Activated CD4-positive, CD25-positive, alpha-beta regulatory T cell (primary cell): ENCODE results near the gene TEX264.
"Not testable (repeated sequence)": the region's sequence is repeated elsewhere in the genome, so short reads cannot be mapped to it uniquely, and the experiment has no call there.

Experiments used
- DNase-seq, 4 experiments: peaks; one replicate each; lab custom pipeline; 2025; lab: John Stamatoyannopoulos, UW

The TEX264 gene

DNA sequence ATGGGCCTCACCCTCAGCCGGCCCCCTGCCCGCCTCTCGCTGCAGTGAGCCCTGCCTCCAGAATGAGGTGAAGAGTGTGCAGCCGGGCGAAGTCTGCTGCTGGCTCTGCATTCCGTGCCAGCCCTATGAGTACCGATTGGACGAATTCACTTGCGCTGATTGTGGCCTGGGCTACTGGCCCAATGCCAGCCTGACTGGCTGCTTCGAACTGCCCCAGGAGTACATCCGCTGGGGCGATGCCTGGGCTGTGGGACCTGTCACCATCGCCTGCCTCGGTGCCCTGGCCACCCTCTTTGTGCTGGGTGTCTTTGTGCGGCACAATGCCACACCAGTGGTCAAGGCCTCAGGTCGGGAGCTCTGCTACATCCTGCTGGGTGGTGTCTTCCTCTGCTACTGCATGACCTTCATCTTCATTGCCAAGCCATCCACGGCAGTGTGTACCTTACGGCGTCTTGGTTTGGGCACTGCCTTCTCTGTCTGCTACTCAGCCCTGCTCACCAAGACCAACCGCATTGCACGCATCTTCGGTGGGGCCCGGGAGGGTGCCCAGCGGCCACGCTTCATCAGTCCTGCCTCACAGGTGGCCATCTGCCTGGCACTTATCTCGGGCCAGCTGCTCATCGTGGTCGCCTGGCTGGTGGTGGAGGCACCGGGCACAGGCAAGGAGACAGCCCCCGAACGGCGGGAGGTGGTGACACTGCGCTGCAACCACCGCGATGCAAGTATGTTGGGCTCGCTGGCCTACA lies 44.4 kb downstream of the TEX264 start:
- DNase-seq, result no peak

DNA sequence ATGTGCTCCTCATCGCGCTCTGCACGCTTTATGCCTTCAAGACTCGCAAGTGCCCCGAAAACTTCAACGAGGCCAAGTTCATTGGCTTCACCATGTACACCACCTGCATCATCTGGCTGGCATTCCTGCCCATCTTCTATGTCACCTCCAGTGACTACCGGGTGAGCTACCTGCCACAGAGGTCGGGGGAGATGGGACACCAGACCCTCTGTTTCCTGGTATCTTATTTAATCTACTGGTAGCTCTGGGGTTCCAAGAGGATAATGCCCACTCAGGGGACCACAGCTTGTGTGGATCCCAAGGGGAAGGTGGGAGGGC lies 44.9 kb downstream of the TEX264 start:
- DNase-seq, result no peak

DNA sequence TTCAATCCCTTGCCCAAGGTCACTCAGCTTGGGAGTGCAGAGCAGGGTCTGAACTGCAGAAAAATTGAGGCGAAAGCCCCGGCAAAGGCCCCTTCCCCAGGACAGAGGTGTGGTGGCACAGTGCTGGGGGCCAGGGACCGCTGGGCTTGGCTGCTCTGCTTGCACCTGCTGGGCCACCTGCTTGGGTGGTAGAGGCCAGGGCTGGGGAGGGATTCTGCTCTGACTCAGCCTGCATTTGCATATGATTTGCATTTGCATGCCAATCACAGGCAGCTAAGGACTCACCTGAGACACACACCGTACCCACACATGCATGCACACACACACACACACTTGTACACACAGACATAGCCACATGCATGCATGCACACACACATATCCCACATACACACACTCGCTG lies 45.8 kb downstream of the TEX264 start:
- no peak for DNase-seq

DNA sequence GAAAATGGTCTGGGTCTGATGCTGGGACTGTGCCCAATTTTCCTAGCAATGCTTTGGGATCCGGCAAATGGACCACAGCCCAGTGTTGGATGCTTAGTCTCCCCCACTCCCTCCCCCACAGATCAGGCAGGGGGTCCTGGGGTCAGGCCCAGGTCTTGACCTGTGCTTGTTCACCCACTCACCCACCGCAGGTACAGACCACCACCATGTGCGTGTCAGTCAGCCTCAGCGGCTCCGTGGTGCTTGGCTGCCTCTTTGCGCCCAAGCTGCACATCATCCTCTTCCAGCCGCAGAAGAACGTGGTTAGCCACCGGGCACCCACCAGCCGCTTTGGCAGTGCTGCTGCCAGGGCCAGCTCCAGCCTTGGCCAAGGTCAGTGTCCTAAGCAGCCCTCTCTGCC lies 46.4 kb downstream of the TEX264 start:
- no peak for DNase-seq

DNA sequence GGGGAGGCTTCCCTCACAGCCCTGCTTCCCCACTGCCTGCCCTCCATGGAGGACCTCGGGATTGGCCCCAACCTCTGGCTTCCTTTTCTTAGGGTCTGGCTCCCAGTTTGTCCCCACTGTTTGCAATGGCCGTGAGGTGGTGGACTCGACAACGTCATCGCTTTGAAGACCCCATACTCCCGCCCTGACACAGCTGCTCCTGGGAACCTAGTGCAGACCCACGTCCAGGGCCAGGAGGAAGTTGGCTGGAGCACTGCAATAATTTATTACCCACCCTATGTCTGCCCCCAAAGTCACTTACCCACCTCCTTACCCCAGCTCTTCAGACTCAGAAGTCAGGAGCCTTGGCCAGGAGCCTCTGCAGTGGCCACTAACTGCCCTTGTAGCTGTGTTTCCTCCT lies 46.9 kb downstream of the TEX264 start:
- DNase-seq, result no peak

DNA sequence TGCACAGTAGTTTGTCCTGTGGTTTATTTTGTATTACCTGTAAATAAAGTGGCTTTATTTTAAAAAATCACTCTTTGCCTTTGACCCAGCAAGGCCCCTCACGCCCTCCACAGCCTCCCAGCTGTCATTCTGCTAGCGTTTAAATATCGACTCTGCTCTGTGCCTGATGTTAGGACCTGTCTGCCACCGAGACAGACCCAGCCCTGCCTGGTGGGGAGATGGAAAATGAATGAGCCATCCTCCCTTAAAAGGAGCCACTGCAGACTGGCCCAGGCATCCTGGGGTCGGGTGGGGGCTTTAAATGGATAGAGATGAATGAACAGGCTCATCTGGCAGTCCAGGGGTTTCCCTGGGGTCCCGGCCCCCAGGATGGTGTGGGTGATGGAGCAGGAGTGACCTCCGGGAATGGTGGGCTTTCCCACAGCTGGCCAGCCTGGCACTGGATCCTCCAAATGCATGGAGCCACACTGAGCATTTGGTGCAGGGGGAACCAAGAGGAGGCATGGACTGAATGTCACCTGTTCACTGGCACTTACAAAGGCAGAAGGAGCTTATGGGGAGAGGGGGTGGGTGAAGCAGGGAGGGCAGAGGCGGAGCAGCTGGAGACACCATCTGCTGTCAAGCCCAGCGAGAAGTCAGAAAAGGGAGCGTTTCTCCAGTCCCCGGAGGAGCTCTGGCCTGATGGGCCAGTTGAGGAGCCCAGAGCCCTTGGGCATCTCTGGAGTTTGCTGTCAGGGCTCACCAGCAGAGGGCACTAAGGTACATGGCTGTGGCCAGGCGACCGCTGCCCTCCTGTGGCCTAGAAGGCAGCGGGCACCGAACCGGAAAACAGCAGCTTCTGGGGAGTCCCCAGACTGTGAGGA lies 47.7 kb downstream of the TEX264 start:
- peak in 1 of 4 experiments; percentile 15 for DNase-seq

DNA sequence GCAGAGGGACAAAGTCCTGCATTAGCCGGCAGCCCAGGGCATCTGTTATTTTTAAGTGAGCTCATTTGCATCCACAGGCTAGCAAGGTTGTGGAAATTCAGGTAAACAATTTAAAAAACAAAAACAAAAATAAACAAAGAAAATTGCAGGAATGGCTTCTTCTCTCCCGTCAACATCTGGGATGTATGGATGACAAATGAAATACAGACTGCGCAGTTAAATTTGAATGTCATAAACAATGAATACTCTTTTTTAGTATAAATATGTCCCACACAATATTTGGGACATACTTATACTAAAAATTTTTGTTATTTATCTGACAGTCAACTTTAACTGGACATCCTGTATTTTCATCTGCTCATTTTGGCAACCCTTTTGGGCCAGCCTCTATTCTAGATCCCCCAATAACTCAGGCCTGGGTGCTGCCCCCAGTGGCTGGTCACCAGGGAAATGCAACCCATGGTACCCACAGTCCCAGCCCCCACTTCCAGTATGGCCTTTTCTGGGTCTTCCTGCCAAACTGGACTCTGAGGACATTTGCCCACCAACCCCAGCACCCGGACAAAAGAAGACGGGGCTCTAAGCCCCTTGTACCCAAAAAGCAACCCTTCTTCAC lies 48.5 kb downstream of the TEX264 start:
- DNase-seq, result no peak

DNA sequence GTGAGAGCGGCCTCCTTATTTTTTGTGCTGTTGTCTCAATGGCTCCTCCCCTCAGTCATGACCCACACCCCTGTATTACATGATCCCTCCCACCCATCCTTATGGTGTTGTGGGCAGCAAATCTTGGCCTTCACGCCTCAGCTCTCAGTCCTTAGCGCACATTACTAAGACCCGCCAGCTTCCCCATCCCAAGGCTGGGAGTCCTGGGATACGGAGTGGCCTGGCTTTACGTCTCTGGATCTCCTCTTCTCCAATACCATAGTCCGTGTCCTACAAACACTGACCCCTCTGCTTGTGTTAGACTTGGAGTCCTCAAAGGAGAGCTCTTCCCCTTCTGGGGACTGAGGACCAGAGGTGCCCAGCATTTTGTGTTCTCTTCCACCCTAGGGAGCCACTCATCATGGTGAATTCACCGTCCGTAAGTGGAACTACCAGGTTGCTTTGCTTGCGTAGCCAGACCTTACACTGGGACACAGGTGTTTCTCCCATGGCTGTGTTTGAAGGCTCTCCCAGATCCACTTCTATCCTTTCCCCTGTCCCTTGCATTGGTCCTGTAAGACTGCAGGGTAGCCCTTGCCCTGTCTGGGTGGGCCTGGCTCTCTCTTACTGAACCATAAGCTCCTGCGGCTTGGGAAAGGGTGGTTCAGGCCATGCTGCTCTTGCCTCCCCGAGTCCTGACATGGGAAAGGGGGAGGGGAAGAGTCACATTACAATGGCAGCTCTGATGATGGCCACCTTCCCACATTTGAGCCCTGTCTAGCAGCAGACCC lies 49.4 kb downstream of the TEX264 start:
- DNase-seq, result no peak

DNA sequence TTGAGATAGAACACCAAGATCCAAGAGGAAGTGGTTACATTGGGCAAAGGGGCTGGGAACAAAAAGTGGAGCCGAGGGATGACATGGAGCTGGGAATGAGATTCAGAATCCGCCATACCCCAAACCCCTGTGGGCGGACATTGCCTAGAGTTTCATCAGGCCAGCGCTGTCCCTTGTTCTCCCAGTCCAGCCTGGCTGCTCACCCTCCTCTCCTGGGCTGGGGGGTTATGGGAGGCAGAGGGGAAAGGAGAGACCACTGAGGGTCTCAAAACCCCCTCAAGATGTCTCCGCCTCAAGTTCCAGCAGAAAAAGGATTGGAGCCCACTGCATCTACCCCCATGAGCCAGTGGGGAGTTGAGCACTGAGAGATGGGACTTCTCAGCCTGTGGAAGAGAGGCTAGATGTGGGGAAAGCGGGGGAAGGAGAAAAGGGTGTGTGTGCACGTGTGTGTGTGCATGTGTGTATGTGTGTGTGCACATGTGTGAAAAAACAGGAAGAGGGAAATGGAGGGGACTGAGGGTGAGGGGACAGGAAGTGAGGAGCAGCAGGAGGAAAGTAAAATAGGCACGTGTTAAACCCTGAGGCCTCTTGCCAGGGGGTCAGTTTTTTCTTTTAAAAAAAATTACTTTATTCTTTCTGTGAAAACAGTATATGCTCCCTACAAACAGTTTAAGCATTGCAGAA lies 50.2 kb downstream of the TEX264 start:
- DNase-seq, result no peak

DNA sequence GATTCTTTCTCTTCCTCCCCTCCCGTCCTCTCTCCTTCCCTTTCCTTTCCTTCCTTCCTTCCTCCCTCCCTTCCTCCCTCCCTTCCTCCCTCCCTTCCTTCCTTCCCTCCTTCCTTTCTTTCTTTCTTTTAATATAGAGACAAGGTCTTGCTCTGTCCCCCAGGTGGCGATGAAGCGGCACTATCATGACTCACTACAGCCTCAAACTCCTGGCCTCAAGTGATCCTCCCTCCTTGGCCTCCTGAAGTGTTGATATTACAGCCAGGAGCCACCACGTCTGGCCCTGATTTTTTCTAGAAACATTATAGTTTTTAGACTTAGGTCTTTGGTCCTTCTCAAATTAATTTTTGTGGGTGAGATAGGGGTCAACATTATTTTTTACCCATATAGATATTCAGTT lies 51.3 kb downstream of the TEX264 start:
- no peak for DNase-seq

DNA sequence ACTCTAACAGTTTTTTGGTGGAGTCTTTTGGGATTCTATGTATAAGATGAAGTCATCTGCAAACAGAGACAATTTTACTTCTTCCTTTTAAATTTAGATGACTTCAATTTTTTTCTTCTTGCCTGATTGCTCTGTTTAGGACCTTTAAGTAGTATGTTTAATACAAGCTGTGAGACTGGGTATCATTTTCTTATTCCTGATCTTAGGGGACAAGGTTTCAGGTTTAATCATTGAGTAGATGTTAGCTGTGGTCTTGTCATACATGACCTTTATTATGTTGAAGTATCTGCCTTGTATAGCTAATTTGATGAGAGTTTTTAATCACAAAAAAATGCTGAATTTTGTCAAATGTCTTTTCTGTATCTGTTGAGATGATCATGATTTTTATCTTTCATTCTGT lies 56.4 kb downstream of the TEX264 start:
- DNase-seq, result no peak

DNA sequence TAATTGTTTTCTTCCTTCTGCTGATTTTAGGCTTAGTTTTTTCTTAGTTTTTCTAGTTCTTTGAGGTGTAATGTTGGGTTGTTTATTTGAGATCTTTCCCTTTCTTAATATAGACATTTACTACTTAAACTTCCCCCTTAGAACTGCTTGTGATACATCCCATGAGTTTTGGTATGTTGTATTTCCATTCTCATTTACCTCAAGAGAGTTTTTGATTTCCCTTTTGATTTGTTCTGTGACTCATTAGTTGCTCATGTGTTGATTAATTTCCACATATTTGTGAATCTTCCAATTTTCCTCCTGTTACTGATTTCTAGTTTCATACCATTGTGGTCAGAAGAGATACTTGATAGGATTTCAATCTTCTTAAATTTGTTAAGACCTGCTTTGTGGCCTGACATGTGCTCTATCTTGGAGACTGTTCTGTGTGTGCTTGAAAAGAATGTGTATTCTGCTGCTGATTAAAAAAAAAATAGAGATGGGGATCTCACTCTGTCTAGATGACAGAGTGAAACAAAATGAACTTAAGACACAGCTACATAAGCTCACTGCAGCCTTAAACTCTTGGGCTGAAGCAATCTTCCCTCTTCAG lies 58.1 kb downstream of the TEX264 start:
- no peak for DNase-seq

DNA sequence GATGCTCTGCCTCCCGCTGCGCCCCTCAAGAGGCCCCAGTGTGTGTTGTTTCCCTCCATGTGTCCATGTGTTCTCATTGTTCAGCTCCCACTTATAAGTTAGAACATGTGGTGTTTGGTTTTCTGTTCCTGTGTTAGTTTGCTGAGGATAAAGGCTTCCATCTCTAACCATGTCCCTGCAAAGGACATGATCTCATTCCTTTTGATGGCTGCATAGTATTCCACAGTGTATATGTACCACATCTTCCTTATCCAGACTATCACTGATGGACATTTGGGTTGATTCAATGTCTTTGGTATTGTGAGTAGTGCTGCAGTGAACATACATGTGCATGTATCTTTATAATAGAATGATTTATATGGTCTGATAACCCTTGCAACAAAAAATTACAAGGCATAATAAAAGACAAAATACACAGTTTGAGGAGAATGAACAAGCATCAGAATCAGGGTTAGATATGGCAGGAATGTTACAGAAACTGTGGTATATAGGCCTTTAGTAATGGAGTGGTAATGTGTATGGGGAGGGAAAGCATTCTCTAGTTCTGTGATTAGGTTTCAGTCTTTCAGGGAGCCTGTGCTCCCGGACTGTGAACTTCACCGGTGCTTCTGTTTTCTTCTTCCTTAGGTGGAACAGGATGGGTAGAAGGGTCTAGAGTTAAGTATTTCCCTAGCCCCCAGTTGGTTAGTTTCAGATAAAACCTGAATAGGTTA lies 63.0 kb downstream of the TEX264 start:
- no peak for DNase-seq

DNA sequence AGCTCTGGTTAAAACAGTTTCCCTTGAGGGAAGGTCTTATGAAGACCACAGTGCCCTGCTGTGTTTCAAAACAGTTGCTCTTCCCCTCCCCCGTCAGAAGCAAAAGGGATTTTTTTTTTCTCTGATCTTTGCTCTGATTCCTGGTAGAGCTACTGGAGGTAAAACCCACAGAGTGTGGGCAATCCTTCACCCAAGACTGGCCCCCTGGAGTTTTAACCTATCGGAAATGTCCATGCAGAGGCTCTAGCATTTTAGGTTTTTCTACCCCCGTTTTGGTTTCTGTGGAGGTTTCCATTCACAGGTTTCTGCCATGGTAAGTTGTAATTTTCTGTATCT lies 63.5 kb downstream of the TEX264 start:
- no peak for DNase-seq

DNA sequence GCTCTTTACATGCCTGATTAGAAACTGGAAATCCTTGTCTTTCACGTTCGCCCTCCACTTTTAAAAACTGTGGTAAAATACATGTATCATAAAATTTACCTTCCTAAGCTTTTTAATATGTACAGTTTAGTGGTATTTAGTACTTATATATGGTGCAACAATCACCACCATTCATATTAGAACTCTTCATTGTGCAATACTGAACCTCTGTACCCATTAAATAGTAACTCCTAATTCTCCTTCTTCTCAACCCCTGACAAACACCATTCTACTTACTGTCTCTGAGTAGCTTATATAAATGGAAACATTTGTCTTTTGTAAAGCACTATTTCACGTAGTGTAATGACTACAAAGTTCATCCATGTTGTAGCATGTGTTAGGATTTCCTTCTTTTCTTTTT lies 64.0 kb downstream of the TEX264 start:
- DNase-seq, result no peak

DNA sequence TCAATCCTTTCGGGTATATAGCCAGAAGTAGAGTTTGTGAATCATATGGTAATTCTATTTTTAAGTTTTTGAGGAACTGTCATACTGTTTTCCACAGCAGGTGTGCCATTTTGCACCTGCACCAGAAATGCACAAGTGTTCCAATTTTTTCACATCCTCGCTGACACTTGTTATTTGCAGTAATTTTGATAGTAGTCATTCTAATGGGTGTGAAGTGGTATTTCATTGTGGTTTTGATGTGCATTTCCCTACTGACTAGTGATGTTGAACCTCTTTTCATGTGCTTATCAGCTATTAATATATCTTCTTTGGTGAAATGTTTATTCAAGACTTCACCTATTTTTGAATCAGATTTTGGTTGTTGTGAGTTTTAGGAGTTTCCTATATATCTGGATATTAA lies 64.9 kb downstream of the TEX264 start:
- DNase-seq, result no peak

DNA sequence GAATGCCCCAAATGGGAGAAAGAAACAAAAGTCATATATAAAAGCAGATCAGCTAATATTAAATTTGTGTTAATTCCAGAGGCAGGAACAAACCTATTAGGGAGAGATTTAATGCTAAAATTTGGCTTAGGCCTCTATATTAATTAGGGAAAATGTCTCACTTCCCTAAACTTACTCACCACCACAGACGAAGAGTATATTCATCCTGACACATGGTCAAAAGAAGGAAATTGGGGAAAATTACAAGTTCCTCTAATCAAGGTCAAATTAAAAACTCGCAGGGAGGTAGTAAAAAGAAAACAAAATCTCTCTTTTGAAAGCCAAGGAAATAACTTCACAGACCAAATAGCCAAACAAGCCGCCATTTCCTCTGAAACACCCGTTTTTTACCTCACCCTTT lies 68.1 kb downstream of the TEX264 start:
- DNase-seq, result no peak

DNA sequence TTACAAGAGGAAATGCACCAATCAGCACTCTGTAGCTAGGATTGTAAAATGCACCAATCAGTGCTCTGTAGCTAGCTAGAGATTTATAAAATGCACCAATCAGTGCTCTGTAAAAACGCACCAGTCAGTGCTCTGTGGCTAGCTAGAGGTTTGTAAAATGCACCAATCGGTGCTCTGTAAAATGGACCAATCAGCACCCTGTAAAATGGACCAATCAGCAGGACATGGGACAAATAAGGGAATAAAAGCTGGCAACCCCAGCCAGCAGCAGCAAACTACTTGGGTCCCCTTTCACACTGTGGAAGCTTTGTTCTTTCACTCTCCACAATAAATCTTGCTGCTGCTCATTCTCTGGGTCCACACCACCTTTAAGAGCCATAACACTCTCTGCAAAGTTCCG lies 71.3 kb downstream of the TEX264 start:
- not testable (repeated sequence) for DNase-seq

DNA sequence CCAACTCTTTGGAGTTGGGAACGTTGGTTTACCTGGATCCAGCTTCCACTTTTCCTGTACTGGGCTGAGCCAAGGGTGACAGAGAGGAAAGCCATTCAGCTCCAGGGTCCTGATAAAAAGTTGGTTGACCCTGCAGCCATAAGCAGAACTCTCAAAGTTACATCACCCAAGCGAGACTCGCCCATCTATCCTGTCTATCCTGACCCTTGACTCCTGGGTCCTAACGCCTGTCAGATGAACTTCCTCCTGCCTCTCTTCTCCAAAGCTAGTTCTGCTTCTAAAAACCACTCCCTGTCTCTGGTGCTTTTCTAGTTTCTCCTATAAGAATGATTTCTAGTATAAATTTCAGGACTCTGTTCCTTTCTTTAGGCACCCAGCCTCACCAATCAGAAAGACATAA lies 71.9 kb downstream of the TEX264 start:
- DNase-seq, result not testable (repeated sequence)

DNA sequence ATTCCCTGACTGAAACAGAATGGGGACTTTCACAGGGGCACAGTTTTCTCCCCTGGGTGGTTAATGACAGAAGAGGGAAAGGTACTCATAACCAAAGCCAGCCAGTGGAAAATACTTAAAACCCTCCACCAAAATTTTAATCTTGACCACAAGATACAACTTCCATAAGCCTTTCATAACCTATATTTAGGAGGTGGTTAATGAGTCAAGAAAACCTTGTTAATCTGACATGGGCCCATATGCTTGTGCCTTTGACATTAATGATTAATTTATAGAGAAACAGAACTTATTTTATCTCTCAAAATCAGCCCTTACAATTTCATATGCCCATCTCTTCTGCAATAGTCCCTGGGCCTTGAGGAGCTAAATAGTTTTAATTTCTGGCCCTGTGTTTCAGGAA lies 76.8 kb downstream of the TEX264 start:
- no peak for DNase-seq

DNA sequence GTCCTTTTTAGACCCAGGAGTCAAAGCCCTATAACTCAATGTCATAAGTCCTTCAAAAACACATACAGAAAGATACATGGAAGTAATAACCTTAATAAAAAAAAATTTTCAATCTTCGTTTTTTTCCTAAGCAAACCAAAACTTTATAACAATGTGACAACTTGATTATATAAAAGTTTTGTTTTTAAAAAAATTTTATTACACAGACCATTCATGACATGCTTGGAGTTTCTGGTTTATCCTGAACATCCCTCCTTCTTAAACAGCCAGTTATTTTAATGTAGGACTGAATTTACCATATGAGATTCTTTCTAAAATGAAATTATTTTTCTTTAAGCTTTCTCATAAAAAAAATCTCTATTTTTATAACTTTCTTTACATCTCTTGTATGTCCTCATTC lies 77.3 kb downstream of the TEX264 start:
- no peak for DNase-seq
